ENCODE data around the gene HOOK1. TPM values are rescaled to one million over a fixed set of nuclear protein-coding genes. Genes with fewer than 3 reads are reported as not detected.

The HOOK1 gene
- total RNA-seq, 1 donor from 2014 or later: not detected

DNA sequence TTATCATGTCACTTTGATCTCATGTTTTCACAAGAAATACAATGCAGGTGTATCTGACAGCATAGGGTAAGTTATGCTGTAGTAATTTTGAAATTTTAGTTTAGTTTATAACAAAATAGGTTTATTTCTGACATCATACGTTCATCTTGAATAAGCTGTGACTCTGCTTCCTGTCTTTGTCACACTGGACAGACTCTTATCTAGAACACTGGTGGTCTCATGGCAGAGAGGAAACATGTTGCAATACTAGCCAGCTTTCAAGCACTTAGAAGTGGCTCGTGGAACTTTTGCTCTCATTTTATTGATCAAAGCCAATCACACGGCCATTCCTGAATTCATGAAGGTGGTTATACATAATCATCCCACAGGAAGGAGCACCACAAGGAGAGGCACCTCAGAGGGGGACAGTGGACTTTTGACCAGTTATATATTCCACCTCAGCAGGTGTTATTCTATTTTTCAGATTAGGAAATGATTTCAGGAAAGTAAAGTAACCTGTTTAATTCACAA lies 65.3 kb downstream of the HOOK1 start:
- intact Hi-C loops (cut with DNase I): loop anchor here (2.0 kb wide), 1 partner anchor 67 kb away; no protein-coding TSS in a partner anchor
- H3K4me3 ChIP-seq: no peak overlapping the region

GRCh38 chr1:59880735-59881134 lies 66.0 kb downstream of the HOOK1 start:
- H3K27ac ChIP-seq: no peak overlapping the region
- H3K4me1 ChIP-seq: no peaks in the 10 kb centered on the region
- no peaks in the 10 kb centered on the region for H3K27me3 ChIP-seq
- peaks cover 0 to 19% of the 10 kb centered on the region in 2 donors for H3K9me3 ChIP-seq
- DNase-seq (ENCODE audit: low spot score in 2 of 2): no peak
- no peak overlapping the region for H3K4me3 ChIP-seq
- intact Hi-C loops (cut with DNase I): no loop called here
- no peaks in the 10 kb centered on the region for H3K36me3 ChIP-seq
- TF ChIP-seq CTCF (IDR thresholded peaks at IDR 0.05): no peak

More for the DNA sequence above, 65.3 kb downstream of the HOOK1 start:
- H3K9me3 ChIP-seq: peaks cover 0 to 19% of the 10 kb centered on the region in 2 donors
- no peak overlapping the region for H3K27ac ChIP-seq
- TF ChIP-seq CTCF (IDR thresholded peaks at IDR 0.05): no peak
- no peaks in the 10 kb centered on the region for H3K27me3 ChIP-seq
- no peaks in the 10 kb centered on the region for H3K36me3 ChIP-seq
- DNase-seq (ENCODE audit: low spot score in 2 of 2): no peak
- H3K4me1 ChIP-seq: no peaks in the 10 kb centered on the region

GRCh38 chr1:59885160-59885832 lies 70.5 kb downstream of the HOOK1 start:
- Histone ChIP-seq H3K9me3 (no peaks in the 10 kb centered on the region), H3K27me3 (no peaks in the 10 kb centered on the region), H3K4me3 (no peak overlapping the region), H3K4me1 (no peaks in the 10 kb centered on the region), H3K36me3 (no peaks in the 10 kb centered on the region), H3K27ac (no peak overlapping the region)
- intact Hi-C loops (cut with DNase I): no loop called here
- DNase-seq (ENCODE audit: low spot score in 2 of 2): no peak
- no peak for TF ChIP-seq CTCF (IDR thresholded peaks at IDR 0.05)

- TF ChIP-seq CTCF (IDR thresholded peaks at IDR 0.05): no peak
- no peak for DNase-seq (ENCODE audit: low spot score in 2 of 2)
- no peaks in the 10 kb centered on the region for H3K36me3 ChIP-seq
- intact Hi-C loops (cut with DNase I): no loop called here
- no peaks in the 10 kb centered on the region for H3K9me3 ChIP-seq
- H3K4me1 ChIP-seq: no peaks in the 10 kb centered on the region
- H3K27me3 ChIP-seq: no peaks in the 10 kb centered on the region
- H3K27ac ChIP-seq: no peak overlapping the region
- no peak overlapping the region for H3K4me3 ChIP-seq
Observed at GRCh38 chr1:59892841-59893811, 78.4 kb downstream of the HOOK1 start.

- intact Hi-C loops (cut with DNase I): no loop called here
- no peak for DNase-seq (ENCODE audit: low spot score in 2 of 2)
- no peaks in the 10 kb centered on the region for H3K27me3 ChIP-seq
- no peaks in the 10 kb centered on the region for H3K36me3 ChIP-seq
- no peak for TF ChIP-seq CTCF (IDR thresholded peaks at IDR 0.05)
- no peak overlapping the region for H3K27ac ChIP-seq
- H3K4me1 ChIP-seq: no peaks in the 10 kb centered on the region
- H3K9me3 ChIP-seq: no peaks in the 10 kb centered on the region
- H3K4me3 ChIP-seq: no peak overlapping the region
Observed at GRCh38 chr1:59897165-59897564, 82.4 kb downstream of the HOOK1 start.

All from ascending aorta (tissue), 2 donors.